GM23338 (cell line): ENCODE measurements around the gene UPF3B. TPM values are rescaled to one million over a fixed set of nuclear protein-coding genes. Genes with fewer than 3 reads are reported as not detected.

ENCODE experiments used
- ATAC-seq: fragments of 200-7000 bp; cut with Tn5 transposase; 3 replicates; pipeline ENCODE4 v1.9.1; 2020
- DNase-seq: peaks from one replicate; pipeline ENCODE4 v3.0.0-alpha.2; 2015; ENCODE audit warnings: low spot score
- H2AFZ ChIP-seq: fragments of 200-600 bp; sonication (generic); 2 replicates; pipeline ENCODE4 v1.8.0; 2016; ENCODE audit warnings: antibody characterized with exemption, mild to moderate bottlenecking, moderate library complexity
- H3F3A ChIP-seq: fragments of 200-600 bp; sonication (generic); replicated peaks from 2 replicates; pipeline ENCODE4 v1.8.0; 2017; ENCODE audit warnings: antibody characterized with exemption, mixed run types, low read depth
- H3K27ac ChIP-seq: fragments of 200-600 bp; sonication (generic); 2 replicates; pipeline ENCODE4 v1.6.1; 2016; ENCODE audit warnings: low read depth
- H3K27me3 ChIP-seq: fragments of 200-600 bp; sonication (generic); 2 replicates; pipeline ENCODE4 v1.8.0; 2016; ENCODE audit warnings: mild to moderate bottlenecking, mixed run types, moderate library complexity; ENCODE audit not compliant: insufficient read depth
- H3K36me3 ChIP-seq: fragments of 200-600 bp; sonication (generic); 2 replicates; pipeline ENCODE4 v1.8.0; 2016; ENCODE audit warnings: mild to moderate bottlenecking; ENCODE audit not compliant: insufficient read depth
- H3K4me1 ChIP-seq: fragments of 200-600 bp; sonication (generic); 2 replicates; pipeline ENCODE4 v1.8.0; 2016; ENCODE audit warnings: mild to moderate bottlenecking, moderate library complexity; ENCODE audit not compliant: insufficient read depth
- H3K4me2 ChIP-seq: fragments of 200-600 bp; sonication (generic); 2 replicates; pipeline ENCODE4 v1.7.1; 2017; ENCODE audit warnings: mixed run types
- H3K4me3 ChIP-seq: fragments of 200-600 bp; sonication (generic); 2 replicates; pipeline ENCODE4 v1.6.1; 2016; ENCODE audit warnings: mixed run types
- H3K79me2 ChIP-seq: fragments of 200-600 bp; sonication (generic); replicated peaks from 2 replicates; pipeline ENCODE4 v1.8.0; 2017; ENCODE audit warnings: mild to moderate bottlenecking; ENCODE audit not compliant: insufficient read depth
- H3K9me2 ChIP-seq: fragments of 200-600 bp; sonication (generic); 2 replicates; pipeline ENCODE4 v1.8.0; 2017; ENCODE audit not compliant: insufficient read depth
- H4K20me1 ChIP-seq: fragments of 200-600 bp; sonication (generic); replicated peaks from 2 replicates; pipeline ENCODE4 v1.8.0; 2017; ENCODE audit warnings: mild to moderate bottlenecking; ENCODE audit not compliant: insufficient read depth
- H3K27ac Mint-ChIP-seq: 2 replicates; pipeline ENCODE4 v1.8.0; 2020; ENCODE audit warnings: inconsistent platforms, mild to moderate bottlenecking, moderate library complexity, mixed read lengths
- H3K27me3 Mint-ChIP-seq: 3 replicates; pipeline ENCODE4 v1.8.0; 2022; ENCODE audit warnings: low read depth, mild to moderate bottlenecking, moderate library complexity, mixed read lengths, inconsistent platforms; ENCODE audit not compliant: insufficient read depth, poor library complexity
- H3K36me3 Mint-ChIP-seq: 3 replicates; pipeline ENCODE4 v1.8.0; 2021; ENCODE audit warnings: low read depth, mild to moderate bottlenecking, inconsistent platforms, moderate library complexity, mixed read lengths
- H3K4me1 Mint-ChIP-seq: 3 replicates; pipeline ENCODE4 v1.8.0; 2020; ENCODE audit warnings: mild to moderate bottlenecking, inconsistent platforms, mixed read lengths
- H3K4me3 Mint-ChIP-seq: 3 replicates; pipeline ENCODE4 v1.8.0; 2021; ENCODE audit warnings: moderate library complexity, mild to moderate bottlenecking, inconsistent platforms, mixed read lengths
- H3K9me3 Mint-ChIP-seq: 3 replicates; pipeline ENCODE4 v1.8.0; 2020; ENCODE audit warnings: moderate library complexity, mild to moderate bottlenecking, inconsistent platforms, mixed read lengths
- EZH2 ChIP-seq: fragments of 200-600 bp; sonication (generic); IDR thresholded peaks from one replicate; pipeline ENCODE4 v1.8.0; 2017; ENCODE audit warnings: antibody characterized with exemption, mild to moderate bottlenecking, low read depth; ENCODE audit not compliant: unreplicated experiment
- JUNB ChIP-seq: IDR thresholded peaks from one replicate; pipeline ENCODE4 v1.6.1; 2016; ENCODE audit warnings: antibody characterized with exemption; ENCODE audit not compliant: unreplicated experiment
- POLR2AphosphoS5 ChIP-seq: IDR thresholded peaks from 2 replicates; pipeline ENCODE4 v1.6.1; 2016; ENCODE audit warnings: antibody characterized with exemption, low read depth
- STAT1 ChIP-seq: IDR thresholded peaks from one replicate; pipeline ENCODE4 v1.6.1; 2016; ENCODE audit warnings: antibody characterized with exemption; ENCODE audit not compliant: unreplicated experiment
- polyA plus RNA-seq: library from polyadenylated mRNA; unstranded; fragments of >200 nt; fragmentation: Nextera tagmentation; extraction: Ambion mirVana; gene quantifications from 2 replicates; pipeline ENCODE4 v1.2.1, GENCODE V29; 2016
- total RNA-seq: library from RNA; depleted of rRNA; stranded (reverse); fragments of >200 nt; shearing (Covaris generic); gene quantifications from 2 replicates; pipeline ENCODE4 v1.2.3, GENCODE V29; 2014
- TF ChIP-seq, protein P1 (sequence below), 2 experiments: fragments of 200-600 bp in 1 of 2; sonication (generic) in 1 of 2; conservative IDR thresholded peaks; 2 replicates each; pipeline versions ENCODE4 v1.5.1 to v1.6.1; 2016 to 2017; ENCODE audit warnings: antibody characterized with exemption in 2 of 2, low read depth in 2 of 2, mild to moderate bottlenecking in 2 of 2, moderate library complexity in 1 of 2
- TF ChIP-seq, protein P2 (sequence below): IDR thresholded peaks from one replicate; pipeline ENCODE4 v1.6.1; 2018; ENCODE audit warnings: antibody characterized with exemption; ENCODE audit not compliant: unreplicated experiment
- TF ChIP-seq, protein P3 (sequence below): IDR thresholded peaks from 2 replicates; pipeline ENCODE4 v1.6.1; 2016; ENCODE audit warnings: antibody characterized with exemption

Gene UPF3B
- total and polyA plus RNA-seq, 2 experiments from 2014 or later, result 9.4 to 62.0 TPM

DNA sequence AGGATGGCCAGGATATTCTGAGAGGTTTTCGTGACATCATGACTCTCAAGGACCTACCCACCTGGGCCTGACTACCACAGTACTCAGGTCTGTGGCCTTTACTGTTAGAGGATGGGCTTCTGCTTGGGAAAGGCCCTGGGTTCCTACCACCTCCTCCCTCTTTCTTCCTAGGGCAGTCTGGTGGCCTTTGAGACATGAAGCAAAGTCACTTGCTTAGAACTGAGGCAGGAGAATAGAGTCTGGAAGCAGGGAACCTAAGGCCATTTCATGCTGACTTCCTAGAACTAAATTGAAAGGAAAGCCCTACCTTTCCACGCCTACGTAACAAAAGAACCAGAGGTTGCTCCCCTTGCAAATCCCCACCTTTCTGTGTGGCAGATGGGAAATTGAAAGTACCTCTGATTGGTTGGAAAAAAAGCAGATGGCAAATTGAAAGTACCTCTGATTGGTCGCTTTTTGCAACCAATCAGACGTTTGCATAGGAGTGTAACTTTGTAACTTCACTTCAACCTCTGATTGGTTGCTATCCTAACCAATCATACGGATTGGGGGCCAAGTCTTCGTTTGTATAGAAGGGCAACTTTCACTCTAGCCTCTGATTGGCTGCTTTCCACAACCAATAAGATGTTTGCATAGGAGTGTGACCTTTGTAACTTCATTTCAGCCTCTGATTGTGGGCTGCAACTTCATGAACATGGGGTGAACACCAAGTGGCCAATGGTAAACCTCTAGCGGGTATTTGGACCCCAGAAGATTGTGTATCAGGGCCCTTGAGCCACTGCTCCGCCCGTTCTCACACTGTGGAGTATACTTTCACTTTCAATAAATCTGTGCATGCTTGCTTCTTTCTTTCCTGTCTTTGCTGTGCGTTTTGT is 33.0 kb upstream of the UPF3B start:
- Mint-ChIP-seq H3K27ac (no peak overlapping the region), H3K36me3 (no peaks in the 10 kb centered on the region), H3K4me3 (no peak overlapping the region), H3K27me3 (no peaks in the 10 kb centered on the region), H3K9me3 (no peaks in the 10 kb centered on the region), H3K4me1 (no peaks in the 10 kb centered on the region)
- TF ChIP-seq STAT1, result no peak
- no peaks in the 10 kb centered on the region for H4K20me1 ChIP-seq
- H3K27me3 ChIP-seq, result no peaks in the 10 kb centered on the region
- peak; percentile 29 for DNase-seq
- no peaks in the 10 kb centered on the region for H3K9me2 ChIP-seq
- H3K4me1 ChIP-seq, result no peaks in the 10 kb centered on the region
- H3K4me3 ChIP-seq, result no peak overlapping the region
- no peaks in the 10 kb centered on the region for H3F3A ChIP-seq
- no peak overlapping the region for H2AFZ ChIP-seq
- H3K36me3 ChIP-seq, result no peaks in the 10 kb centered on the region
- H3K4me2 ChIP-seq, result no peak overlapping the region
- ATAC-seq, result no peak
- no peaks in the 10 kb centered on the region for H3K79me2 ChIP-seq
- H3K27ac ChIP-seq, result no peak overlapping the region

DNA sequence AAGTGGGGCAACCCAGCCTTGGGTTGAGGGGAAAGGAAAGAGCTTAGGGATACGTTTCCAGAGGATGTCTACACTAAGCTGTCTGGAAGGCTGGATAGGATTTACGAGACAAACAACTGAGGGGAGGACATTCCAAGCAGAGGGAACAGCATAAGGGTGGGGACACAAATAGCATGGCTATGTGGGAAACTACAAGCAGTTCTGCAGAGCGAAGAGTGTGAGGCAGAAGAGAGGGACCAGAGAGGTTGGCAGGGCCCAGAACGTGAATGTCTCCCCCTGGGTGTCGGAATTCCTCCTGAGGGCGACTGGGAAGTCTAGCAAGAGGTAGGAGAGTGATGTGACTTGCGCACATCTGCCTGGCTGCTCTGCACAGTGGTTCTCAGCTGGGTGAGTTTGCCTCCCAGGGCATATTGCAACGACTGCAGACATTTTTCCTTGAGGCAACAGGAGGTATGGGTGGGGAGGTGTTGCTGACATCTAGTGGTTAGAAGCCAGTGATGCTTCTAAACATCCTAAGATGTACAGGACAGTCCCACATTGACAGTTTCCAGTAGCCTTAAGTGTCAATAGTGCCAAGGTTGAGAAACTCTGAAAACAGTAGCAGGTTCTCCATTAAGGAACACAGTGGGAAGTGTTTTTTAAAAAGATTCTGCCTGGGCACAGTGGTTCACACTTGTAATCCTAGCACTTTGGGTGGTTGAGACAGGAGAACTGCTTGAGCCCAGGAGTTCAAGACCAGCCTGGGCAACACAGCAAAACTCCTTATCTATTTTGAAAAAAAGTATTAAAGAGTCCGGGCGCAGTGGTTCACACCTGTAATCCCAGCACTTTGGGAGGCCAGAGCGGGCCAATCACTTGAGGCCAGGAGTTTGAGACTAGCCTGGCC is 28.0 kb upstream of the UPF3B start:
- Histone ChIP-seq H4K20me1 (no peaks in the 10 kb centered on the region), H3K79me2 (no peaks in the 10 kb centered on the region), H3K9me2 (no peaks in the 10 kb centered on the region), H3K27ac (no peak overlapping the region), H3K4me1 (no peaks in the 10 kb centered on the region), H3K4me2 (no peak overlapping the region), H3K4me3 (no peak overlapping the region), H3F3A (no peaks in the 10 kb centered on the region), H2AFZ (no peak overlapping the region), H3K27me3 (no peaks in the 10 kb centered on the region), H3K36me3 (no peaks in the 10 kb centered on the region)
- H3K27me3 Mint-ChIP-seq, result peaks cover 2% of the 10 kb centered on the region
- ATAC-seq (peak; percentile 94), DNase-seq (peak; percentile 52)
- no peaks in the 10 kb centered on the region for H3K9me3 Mint-ChIP-seq
- H3K4me3 Mint-ChIP-seq, result peak overlapping the region; percentile 36; the same call in 2 of the 3 replicates
- H3K4me1 Mint-ChIP-seq, result peaks cover 4% of the 10 kb centered on the region; the same call in 2 of the 3 replicates
- H3K36me3 Mint-ChIP-seq, result peaks cover 11% of the 10 kb centered on the region; the same call in 2 of the 3 replicates
- TF ChIP-seq, protein P1, sequence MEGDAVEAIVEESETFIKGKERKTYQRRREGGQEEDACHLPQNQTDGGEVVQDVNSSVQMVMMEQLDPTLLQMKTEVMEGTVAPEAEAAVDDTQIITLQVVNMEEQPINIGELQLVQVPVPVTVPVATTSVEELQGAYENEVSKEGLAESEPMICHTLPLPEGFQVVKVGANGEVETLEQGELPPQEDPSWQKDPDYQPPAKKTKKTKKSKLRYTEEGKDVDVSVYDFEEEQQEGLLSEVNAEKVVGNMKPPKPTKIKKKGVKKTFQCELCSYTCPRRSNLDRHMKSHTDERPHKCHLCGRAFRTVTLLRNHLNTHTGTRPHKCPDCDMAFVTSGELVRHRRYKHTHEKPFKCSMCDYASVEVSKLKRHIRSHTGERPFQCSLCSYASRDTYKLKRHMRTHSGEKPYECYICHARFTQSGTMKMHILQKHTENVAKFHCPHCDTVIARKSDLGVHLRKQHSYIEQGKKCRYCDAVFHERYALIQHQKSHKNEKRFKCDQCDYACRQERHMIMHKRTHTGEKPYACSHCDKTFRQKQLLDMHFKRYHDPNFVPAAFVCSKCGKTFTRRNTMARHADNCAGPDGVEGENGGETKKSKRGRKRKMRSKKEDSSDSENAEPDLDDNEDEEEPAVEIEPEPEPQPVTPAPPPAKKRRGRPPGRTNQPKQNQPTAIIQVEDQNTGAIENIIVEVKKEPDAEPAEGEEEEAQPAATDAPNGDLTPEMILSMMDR (conservative IDR thresholded peaks at IDR 0.05; ENCODE audit: low read depth in 2 of 2), result peak; percentile 52 to 74
- no peak for TF ChIP-seq JUNB
- H3K27ac Mint-ChIP-seq, result no peak overlapping the region

DNA sequence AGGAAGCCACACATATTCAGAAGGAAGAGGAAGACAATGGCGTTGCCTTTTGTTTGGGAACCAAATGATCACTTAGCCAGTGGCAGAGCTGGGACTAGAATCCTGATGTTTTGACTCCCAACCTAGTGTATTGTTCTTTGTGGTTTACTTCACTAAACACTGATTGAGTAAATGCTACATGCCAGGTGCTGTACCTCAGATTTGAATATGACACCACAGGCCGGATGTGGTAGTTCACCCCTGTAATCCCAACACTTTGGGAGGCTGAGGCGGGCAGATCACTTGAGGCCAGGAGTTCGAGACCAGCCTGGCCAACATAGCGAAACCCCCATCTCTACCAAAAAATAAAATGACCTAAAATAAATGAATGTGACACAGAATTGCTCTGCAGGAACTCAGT is 27.3 kb upstream of the UPF3B start:
- H3F3A ChIP-seq, result no peaks in the 10 kb centered on the region
- TF ChIP-seq POLR2AphosphoS5, result no peak
- TF ChIP-seq, protein P2, sequence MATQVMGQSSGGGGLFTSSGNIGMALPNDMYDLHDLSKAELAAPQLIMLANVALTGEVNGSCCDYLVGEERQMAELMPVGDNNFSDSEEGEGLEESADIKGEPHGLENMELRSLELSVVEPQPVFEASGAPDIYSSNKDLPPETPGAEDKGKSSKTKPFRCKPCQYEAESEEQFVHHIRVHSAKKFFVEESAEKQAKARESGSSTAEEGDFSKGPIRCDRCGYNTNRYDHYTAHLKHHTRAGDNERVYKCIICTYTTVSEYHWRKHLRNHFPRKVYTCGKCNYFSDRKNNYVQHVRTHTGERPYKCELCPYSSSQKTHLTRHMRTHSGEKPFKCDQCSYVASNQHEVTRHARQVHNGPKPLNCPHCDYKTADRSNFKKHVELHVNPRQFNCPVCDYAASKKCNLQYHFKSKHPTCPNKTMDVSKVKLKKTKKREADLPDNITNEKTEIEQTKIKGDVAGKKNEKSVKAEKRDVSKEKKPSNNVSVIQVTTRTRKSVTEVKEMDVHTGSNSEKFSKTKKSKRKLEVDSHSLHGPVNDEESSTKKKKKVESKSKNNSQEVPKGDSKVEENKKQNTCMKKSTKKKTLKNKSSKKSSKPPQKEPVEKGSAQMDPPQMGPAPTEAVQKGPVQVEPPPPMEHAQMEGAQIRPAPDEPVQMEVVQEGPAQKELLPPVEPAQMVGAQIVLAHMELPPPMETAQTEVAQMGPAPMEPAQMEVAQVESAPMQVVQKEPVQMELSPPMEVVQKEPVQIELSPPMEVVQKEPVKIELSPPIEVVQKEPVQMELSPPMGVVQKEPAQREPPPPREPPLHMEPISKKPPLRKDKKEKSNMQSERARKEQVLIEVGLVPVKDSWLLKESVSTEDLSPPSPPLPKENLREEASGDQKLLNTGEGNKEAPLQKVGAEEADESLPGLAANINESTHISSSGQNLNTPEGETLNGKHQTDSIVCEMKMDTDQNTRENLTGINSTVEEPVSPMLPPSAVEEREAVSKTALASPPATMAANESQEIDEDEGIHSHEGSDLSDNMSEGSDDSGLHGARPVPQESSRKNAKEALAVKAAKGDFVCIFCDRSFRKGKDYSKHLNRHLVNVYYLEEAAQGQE, result no peak
- TF ChIP-seq EZH2, result no peak
- TF ChIP-seq, protein P3, sequence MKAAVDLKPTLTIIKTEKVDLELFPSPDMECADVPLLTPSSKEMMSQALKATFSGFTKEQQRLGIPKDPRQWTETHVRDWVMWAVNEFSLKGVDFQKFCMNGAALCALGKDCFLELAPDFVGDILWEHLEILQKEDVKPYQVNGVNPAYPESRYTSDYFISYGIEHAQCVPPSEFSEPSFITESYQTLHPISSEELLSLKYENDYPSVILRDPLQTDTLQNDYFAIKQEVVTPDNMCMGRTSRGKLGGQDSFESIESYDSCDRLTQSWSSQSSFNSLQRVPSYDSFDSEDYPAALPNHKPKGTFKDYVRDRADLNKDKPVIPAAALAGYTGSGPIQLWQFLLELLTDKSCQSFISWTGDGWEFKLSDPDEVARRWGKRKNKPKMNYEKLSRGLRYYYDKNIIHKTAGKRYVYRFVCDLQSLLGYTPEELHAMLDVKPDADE, result no peak
- TF ChIP-seq, protein P1 (conservative IDR thresholded peaks at IDR 0.05; ENCODE audit: low read depth in 2 of 2), result no peak

More for the DNA sequence above, 27.3 kb upstream of the UPF3B start:
- Histone ChIP-seq H3K36me3 (no peaks in the 10 kb centered on the region), H2AFZ (no peak overlapping the region), H3K4me1 (no peaks in the 10 kb centered on the region), H3K9me2 (no peaks in the 10 kb centered on the region), H4K20me1 (no peaks in the 10 kb centered on the region), H3K4me2 (no peak overlapping the region), H3K27ac (no peak overlapping the region), H3K79me2 (no peaks in the 10 kb centered on the region), H3K4me3 (no peak overlapping the region), H3K27me3 (no peaks in the 10 kb centered on the region)
- peaks cover 11% of the 10 kb centered on the region; the same call in 2 of the 3 replicates for H3K36me3 Mint-ChIP-seq
- H3K4me3 Mint-ChIP-seq, result no peak overlapping the region
- no peak overlapping the region for H3K27ac Mint-ChIP-seq
- H3K27me3 Mint-ChIP-seq, result peaks cover 2% of the 10 kb centered on the region
- DNase-seq (no peak), ATAC-seq (no peak)
- peaks cover 4% of the 10 kb centered on the region; the same call in 2 of the 3 replicates for H3K4me1 Mint-ChIP-seq
- no peaks in the 10 kb centered on the region for H3K9me3 Mint-ChIP-seq
